PC-9 (cell line): ENCODE data around the gene ARIH2. TPM values are rescaled to one million over a fixed set of nuclear protein-coding genes. Genes with fewer than 3 reads are reported as not detected.
"Not testable (repeated sequence)": the region's sequence is repeated elsewhere in the genome, so short reads cannot be mapped to it uniquely, and the experiment has no call there.

Experiments
- BruUV-seq: library from RNA; stranded (reverse); fragments of 400-500 nt; replicated peaks from 2 replicates; lab custom pipeline; 2021; lab: Mats Ljungman, UMichigan
- CTCF ChIA-PET: fragments of 300-600 bp; sonication (Branson Sonifier 250); formaldehyde crosslinking; loops from one replicate; lab custom pipeline; 2022; ENCODE audit warnings: antibody characterized with exemption; lab: Charles Lee
- POLR2A ChIA-PET: fragments of 300-600 bp; sonication (Branson Sonifier 250); formaldehyde crosslinking; loops from one replicate; lab custom pipeline; 2022; ENCODE audit warnings: antibody characterized with exemption; ENCODE audit not compliant: unreplicated experiment; lab: Charles Lee
- DNase-seq, 2 experiments: peaks; one replicate each; pipeline versions ENCODE4 v3.0.0 to v3.0.0-alpha.2; 2015 to 2022; ENCODE audit warnings: mixed read lengths in 1 of 2
- H2AFZ ChIP-seq: fragments of 200-600 bp; sonication (generic); 2 replicates; pipeline ENCODE4 v1.8.1; 2017; ENCODE audit warnings: antibody characterized with exemption
- H3F3A ChIP-seq: fragments of 200-600 bp; sonication (generic); 2 replicates; pipeline ENCODE4 v1.8.1; 2017; ENCODE audit warnings: antibody characterized with exemption, mild to moderate bottlenecking, low read depth; ENCODE audit not compliant: insufficient read depth
- H3K27ac ChIP-seq: fragments of 200-600 bp; sonication (generic); 2 replicates; pipeline ENCODE4 v1.6.1; 2016; ENCODE audit warnings: mixed run types
- H3K27me3 ChIP-seq: fragments of 200-600 bp; sonication (generic); 2 replicates; pipeline ENCODE4 v1.6.1; 2016; ENCODE audit warnings: low read depth, mixed run types; ENCODE audit not compliant: insufficient read depth
- H3K36me3 ChIP-seq: fragments of 200-600 bp; sonication (generic); 2 replicates; pipeline ENCODE4 v1.6.1; 2016; ENCODE audit warnings: low read depth, mixed run types
- H3K4me1 ChIP-seq: fragments of 200-600 bp; sonication (generic); replicated peaks from 2 replicates; pipeline ENCODE4 v1.6.1; 2016; ENCODE audit warnings: mixed run types; ENCODE audit not compliant: insufficient read depth
- H3K4me2 ChIP-seq: fragments of 200-600 bp; sonication (generic); 2 replicates; pipeline ENCODE4 v1.6.1; 2017; ENCODE audit warnings: mixed run types
- H3K4me3 ChIP-seq: fragments of 200-600 bp; sonication (generic); 2 replicates; pipeline ENCODE4 v1.6.1; 2016; ENCODE audit warnings: mixed run types
- H3K79me2 ChIP-seq: fragments of 200-600 bp; sonication (generic); 2 replicates; pipeline ENCODE4 v1.6.1; 2017; ENCODE audit warnings: low read depth, mixed run types
- H3K9me2 ChIP-seq: fragments of 200-600 bp; sonication (generic); 2 replicates; pipeline ENCODE4 v1.8.1; 2017; ENCODE audit warnings: mild to moderate bottlenecking; ENCODE audit not compliant: insufficient read depth
- H3K9me3 ChIP-seq: fragments of 200-600 bp; sonication (generic); 2 replicates; pipeline ENCODE4 v1.8.1; 2016; ENCODE audit warnings: low read depth; ENCODE audit not compliant: insufficient read depth
- H4K20me1 ChIP-seq: fragments of 200-600 bp; sonication (generic); 2 replicates; pipeline ENCODE4 v1.8.1; 2017; ENCODE audit not compliant: insufficient read depth
- CTCF ChIP-seq: fragments of 200-600 bp; sonication (generic); conservative IDR thresholded peaks from 2 replicates; pipeline ENCODE4 v1.6.1; 2017; ENCODE audit warnings: mixed run types, antibody characterized with exemption, mild to moderate bottlenecking, moderate library complexity
- EZH2 ChIP-seq: fragments of 200-600 bp; sonication (generic); IDR thresholded peaks from 2 replicates; pipeline ENCODE4 v1.8.0; 2017; ENCODE audit warnings: antibody characterized with exemption, low read depth
- intact Hi-C: fragments of 100-400 bp; cut with micrococcal nuclease; formaldehyde crosslinking; loops from one replicate; pipeline ENCODE4 v1.10.0; 2022; ENCODE audit not compliant: unreplicated experiment
- total RNA-seq: library from RNA; stranded (reverse); gene quantifications from 2 replicates; pipeline ENCODE4 v1.2.3, GENCODE V29; 2021

The ARIH2 gene
- total RNA-seq, 1 experiment from 2014 or later, result 86.1 TPM

GRCh38 chr3:49007771-49008528 is 89.3 kb downstream of the ARIH2 start:
- H4K20me1 ChIP-seq, result peaks cover 29% of the 10 kb centered on the region
- ChIA-PET POLR2A (interaction anchor here (0.5 to 1.6 kb wide), 9 partner anchors 8 to 451 kb away, joined by 3 to 22 read pairs (median 8); partner anchors contain the start of genes NDUFAF3 and QRICH1), CTCF (interaction anchor here (0.9 to 1.4 kb wide), 2 partner anchors 19 to 86 kb away, joined by 4 to 17 read pairs; partner anchors contain the start of genes P4HTM and QRICH1)
- peaks cover 5% of the 10 kb centered on the region; the same call in 1 of the 2 replicates for H3F3A ChIP-seq
- DNase-seq, result peak; percentile 63 to 90
- no peaks in the 10 kb centered on the region for H3K9me2 ChIP-seq
- no peaks in the 10 kb centered on the region for H3K9me3 ChIP-seq
- TF ChIP-seq CTCF (no peak), EZH2 (no peak)
- H3K27me3 ChIP-seq, result no peaks in the 10 kb centered on the region
- H3K27ac ChIP-seq, result peak overlapping the region; percentile 87
- peak overlapping the region; percentile 79 for H2AFZ ChIP-seq
- peaks cover 27% of the 10 kb centered on the region for H3K79me2 ChIP-seq
- peak overlapping the region; percentile 81; the same call in 1 of the 2 replicates for H3K4me3 ChIP-seq
- BruUV-seq, result no TSS peak
- intact Hi-C loops, result loop anchor here (1.0 to 10.0 kb wide), 2 partner anchors 86 to 563 kb away; partner anchors contain the start of genes ATRIP, CCDC51, QRICH1 and TMA7
- H3K36me3 ChIP-seq, result no peaks in the 10 kb centered on the region
- H3K4me2 ChIP-seq, result peak overlapping the region; percentile 84
- peaks cover 9% of the 10 kb centered on the region; the same call in 1 of the 2 replicates for H3K4me1 ChIP-seq

GRCh38 chr3:49008627-49009026 is 90.0 kb downstream of the ARIH2 start:
- H3K27me3 ChIP-seq, DNase-seq, H3K36me3 ChIP-seq, H3K4me3 ChIP-seq, H3K27ac ChIP-seq, H2AFZ ChIP-seq, H3K9me3 ChIP-seq, H3F3A ChIP-seq, H3K4me1 ChIP-seq, H3K9me2 ChIP-seq: not testable (repeated sequence)
- Histone ChIP-seq H4K20me1 (peaks cover 29% of the 10 kb centered on the region), H3K79me2 (peaks cover 27% of the 10 kb centered on the region), H3K4me2 (peak overlapping the region; percentile 84)
- ChIA-PET CTCF (interaction anchor here (0.7 to 1.0 kb wide), 2 partner anchors 9 to 21 kb away, joined by 3 to 8 read pairs; no protein-coding TSS in a partner anchor), POLR2A (interaction anchor here (0.7 kb wide), 1 partner anchor 21 kb away, joined by 8 read pairs; no protein-coding TSS in a partner anchor)
- intact Hi-C loops, result loop anchor here (10.0 kb wide), 1 partner anchor 564 kb away; the partner anchor contains the start of genes ATRIP, CCDC51 and TMA7
- BruUV-seq, result TSS peak; percentile 36

GRCh38 chr3:49009396-49009795 is 90.8 kb downstream of the ARIH2 start:
- Histone ChIP-seq H3K4me2 (no peak overlapping the region), H3F3A (peaks cover 5% of the 10 kb centered on the region; the same call in 1 of the 2 replicates), H4K20me1 (peaks cover 29% of the 10 kb centered on the region), H3K4me3 (no peak overlapping the region), H3K4me1 (peaks cover 9% of the 10 kb centered on the region; the same call in 1 of the 2 replicates), H3K27me3 (no peaks in the 10 kb centered on the region), H3K27ac (no peak overlapping the region), H2AFZ (no peak overlapping the region), H3K9me3 (no peaks in the 10 kb centered on the region), H3K79me2 (peaks cover 27% of the 10 kb centered on the region), H3K9me2 (no peaks in the 10 kb centered on the region), H3K36me3 (no peaks in the 10 kb centered on the region)
- ChIA-PET POLR2A (interaction anchor here (0.7 kb wide), 2 partner anchors 20 to 22 kb away, joined by 4 to 8 read pairs; no protein-coding TSS in a partner anchor), CTCF (interaction anchor here (0.7 to 1.0 kb wide), 3 partner anchors 8 to 270 kb away, joined by 3 to 8 read pairs (median 3); no protein-coding TSS in a partner anchor)
- intact Hi-C loops, result loop anchor here (10.0 kb wide), 1 partner anchor 565 kb away; the partner anchor contains the start of genes ATRIP, CCDC51 and TMA7
- TF ChIP-seq EZH2 (no peak), CTCF (no peak)
- no peak for DNase-seq
- BruUV-seq, result no TSS peak
